Stomach (tissue), 9 donors: ENCODE data around the gene CCNK. TPM values are rescaled to one million over a fixed set of nuclear protein-coding genes. Genes with fewer than 3 reads are reported as not detected.
A peak's percentile ranks its signal among the peaks of the same experiment; 100 is the strongest.

Experiments
- DNase-seq, 2 donors: peaks; one replicate each; pipeline versions ENCODE4 v3.0.0 to v3.0.0-alpha.2; 2013 to 2019
- H3K27ac ChIP-seq, 5 donors: fragments of 200-600 bp in 4 of 5; sonication (generic) in 4 of 5; one replicate each; pipeline ENCODE4 v1.5.1; 2013 to 2019; ENCODE audit warnings: mild to moderate bottlenecking in 1 of 5, moderate library complexity in 1 of 5
- H3K27me3 ChIP-seq, 3 donors: fragments of 200-600 bp; sonication (generic); one replicate each; pipeline ENCODE4 v1.5.1; 2017 to 2019; ENCODE audit warnings: mixed run types in 1 of 3
- H3K36me3 ChIP-seq, 4 donors: fragments of 200-600 bp; sonication (generic); 1 replicate in 3 of 4; 2 replicates in 1 of 4; pipeline ENCODE4 v1.5.1; 2016 to 2019
- H3K4me1 ChIP-seq, 4 donors: fragments of 200-600 bp; sonication (generic); one replicate each; pipeline ENCODE4 v1.5.1; 2016 to 2019
- H3K4me3 ChIP-seq, 4 donors: fragments of 200-600 bp; sonication (generic) in 3 of 4; one replicate each; pipeline ENCODE4 v1.5.1; 2016 to 2019; ENCODE audit warnings: mild to moderate bottlenecking in 1 of 4
- H3K9me3 ChIP-seq, 4 donors: fragments of 200-600 bp; sonication (generic); one replicate each; pipeline ENCODE4 v1.5.1; 2016 to 2019
- CTCF ChIP-seq, 7 experiments: fragments of 450-650 bp in 4 of 7; fragments of 200-600 bp in 3 of 7; sonication (generic) in 3 of 7; IDR thresholded peaks; one replicate each; pipeline ENCODE4 v1.5.1; 2016 to 2019; ENCODE audit warnings: antibody characterized with exemption in 7 of 7, control low read depth in 2 of 7, mild to moderate bottlenecking in 1 of 7
- EP300 ChIP-seq: sonication (generic); formaldehyde crosslinking; IDR thresholded peaks from one replicate; pipeline ENCODE4 v1.6.1; 2017; ENCODE audit warnings: antibody characterized with exemption
- POLR2A ChIP-seq, 4 donors: fragments of 450-650 bp; IDR thresholded peaks; one replicate each; pipeline ENCODE4 v1.6.1; 2016; ENCODE audit warnings: antibody characterized with exemption in 4 of 4, control low read depth in 2 of 4, mild to moderate bottlenecking in 1 of 4, moderate library complexity in 1 of 4
- POLR2AphosphoS5 ChIP-seq, 3 donors: sonication (generic); formaldehyde crosslinking; IDR thresholded peaks; one replicate each; pipeline ENCODE4 v1.6.1; 2016; ENCODE audit warnings: antibody characterized with exemption in 3 of 3
- whole genome bisulfite sequencing, 5 donors: extraction: QIAGEN DNeasy Blood & Tissue Kit in 3 of 5; methylation state at CpG; one replicate each; pipeline versions ENCODE4 v1.1.5 to v1.1.7; 2013 to 2018; 5-methylcytosine and 5-hydroxymethylcytosine counted together
- intact Hi-C: fragments of 100-400 bp; cut with DNase I; formaldehyde crosslinking; loops from one replicate; pipeline ENCODE4 v1.15.1; 2023; ENCODE audit warnings: low total_unique reads
- polyA plus RNA-seq, 3 donors: library from polyadenylated mRNA; stranded (reverse); fragments of 200-250 nt; gene quantifications; one replicate each; pipeline ENCODE4 v1.2.3, GENCODE V29; 2013
- total RNA-seq, 5 donors: library from RNA; depleted of rRNA; stranded (reverse); fragments of >200 nt; gene quantifications; one replicate each; pipeline versions ENCODE4 v1.1.0 to v1.2.3, GENCODE V29; 2014 to 2016
- donor health status: healthy with polysubstance abuse.
- donor health status: Bipolar disorder and iron deficiency.
- donor health status: healthy.

Gene CCNK
- total and polyA plus RNA-seq, 8 donors, result 2.3 to 48.3 (median 11.4) TPM

GRCh38 chr14:99515301-99516155 is 34.3 kb downstream of the CCNK start:
- DNase-seq, result peak in 1 of 2 donors; percentile 15
- intact Hi-C loops, result loop anchor here (5.0 kb wide), 1 partner anchor 117 kb away; no protein-coding TSS in a partner anchor
- TF ChIP-seq CTCF (IDR thresholded peaks at IDR 0.05) (no peak), POLR2A (IDR thresholded peaks at IDR 0.05) (no peak), POLR2AphosphoS5 (IDR thresholded peaks at IDR 0.05) (no peak), EP300 (no peak)
- Histone ChIP-seq H3K27ac (no peak overlapping the region), H3K4me3 (no peak overlapping the region), H3K9me3 (no peaks in the 10 kb centered on the region), H3K4me1 (peaks cover 10 to 36% (median 17%) of the 10 kb centered on the region in 4 donors), H3K27me3 (no peaks in the 10 kb centered on the region), H3K36me3 (peaks cover 0 to 66% (median 55%) of the 10 kb centered on the region in 4 donors)
- WGBS, 5 donors, result 83 to 89% (median 88%) methylated on average over 20 to 27 of the region's 27 CpGs

GRCh38 chr14:99516156-99516870 is 35.1 kb downstream of the CCNK start:
- H3K27ac ChIP-seq, result no peak overlapping the region
- H3K27me3 ChIP-seq, result no peaks in the 10 kb centered on the region
- H3K9me3 ChIP-seq, result no peaks in the 10 kb centered on the region
- 73 to 83% (median 79%) methylated on average over 10 to 24 of the region's 24 CpGs for WGBS, 5 donors
- TF ChIP-seq EP300, result no peak
- TF ChIP-seq CTCF (IDR thresholded peaks at IDR 0.05), result no peak
- no peak for TF ChIP-seq POLR2AphosphoS5 (IDR thresholded peaks at IDR 0.05)
- no peak for TF ChIP-seq POLR2A (IDR thresholded peaks at IDR 0.05)
- H3K4me1 ChIP-seq, result peaks cover 10 to 32% (median 17%) of the 10 kb centered on the region in 4 donors
- peaks cover 0 to 58% (median 52%) of the 10 kb centered on the region in 4 donors for H3K36me3 ChIP-seq
- H3K4me3 ChIP-seq, result no peak overlapping the region
- intact Hi-C loops, result loop anchor here (5.0 kb wide), 1 partner anchor 116 kb away; no protein-coding TSS in a partner anchor
- DNase-seq, result no peak

GRCh38 chr14:99516871-99517642 is 35.8 kb downstream of the CCNK start:
- intact Hi-C loops, result loop anchor here (5.0 kb wide), 1 partner anchor 115 kb away; no protein-coding TSS in a partner anchor
- H3K4me1 ChIP-seq, result peaks cover 9 to 32% (median 15%) of the 10 kb centered on the region in 4 donors
- no peaks in the 10 kb centered on the region for H3K9me3 ChIP-seq
- H3K36me3 ChIP-seq, result peaks cover 0 to 51% (median 48%) of the 10 kb centered on the region in 4 donors
- TF ChIP-seq CTCF (IDR thresholded peaks at IDR 0.05), result no peak
- no peak for TF ChIP-seq POLR2A (IDR thresholded peaks at IDR 0.05)
- no peak for TF ChIP-seq POLR2AphosphoS5 (IDR thresholded peaks at IDR 0.05)
- TF ChIP-seq EP300, result no peak
- H3K27ac ChIP-seq, result no peak overlapping the region
- no peaks in the 10 kb centered on the region for H3K27me3 ChIP-seq
- DNase-seq, result peak in 1 of 2 donors; percentile 7
- 71 to 87% (median 78%) methylated on average over 3 to 14 of the region's 14 CpGs for WGBS, 5 donors
- no peak overlapping the region for H3K4me3 ChIP-seq
